Measurements from ENCODE around the gene IFNA2. TPM values are rescaled to one million over a fixed set of nuclear protein-coding genes. Genes with fewer than 3 reads are reported as not detected.

IFNA2 gene
- total RNA-seq (2022; extraction: Qiagen RNA extraction), result not detected in 5 replicates

GRCh38 chr9:21385131-21385670 is at the start of gene IFNA2:
IFNA2 (minus strand) TSS chr9:21385398; CDS start chr9:21385329, 69 bp downstream.

GRCh38 chr9:21408817-21409216 is 23.6 kb upstream of the IFNA2 start, which contains the start of gene IFNA8:
IFNA8 (plus strand) TSS chr9:21409117; CDS start chr9:21409177, 60 bp downstream.

GRCh38 chr9:21367957-21368356 is 17.2 kb downstream of the IFNA2 start, which contains the start of gene IFNA13:
IFNA13 (minus strand) TSS chr9:21368057; CDS start chr9:21368010, 47 bp downstream.

GRCh38 chr9:21350787-21351186 is 34.4 kb downstream of the IFNA2 start, which contains the start of gene IFNA6:
IFNA6 (minus strand) TSS chr9:21350887; CDS start chr9:21350887, 0 bp downstream.

GRCh38 chr9:21334701-21335632 is 50.2 kb downstream of the IFNA2 start, which contains the start of gene KLHL9:
KLHL9 (minus strand) TSS chr9:21335404; CDS start chr9:21334859, 545 bp downstream.

Other genes with a start within 250 kb of the IFNA2 start
- not detected in 5 replicates for gene IFNW1, start 243.6 kb downstream of the IFNA2 start, total RNA-seq (2022; extraction: Qiagen RNA extraction)
- gene IFNA21, start 218.7 kb downstream of the IFNA2 start, total RNA-seq (2022; extraction: Qiagen RNA extraction), result not detected in 5 replicates
- not detected in 5 replicates for gene IFNA4, start 197.8 kb downstream of the IFNA2 start, total RNA-seq (2022; extraction: Qiagen RNA extraction)
- not detected in 5 replicates for gene IFNA7, start 183.2 kb downstream of the IFNA2 start, total RNA-seq (2022; extraction: Qiagen RNA extraction)
- gene IFNA10, start 178.3 kb downstream of the IFNA2 start, total RNA-seq (2022; extraction: Qiagen RNA extraction), result not detected in 5 replicates
- gene IFNA16, start 168.1 kb downstream of the IFNA2 start, total RNA-seq (2022; extraction: Qiagen RNA extraction), result not detected in 5 replicates
- not detected in 5 replicates for gene IFNA17, start 157.2 kb downstream of the IFNA2 start, total RNA-seq (2022; extraction: Qiagen RNA extraction)
- gene IFNA14, start 145.4 kb downstream of the IFNA2 start, total RNA-seq (2022; extraction: Qiagen RNA extraction), result not detected in 5 replicates
- not detected in 5 replicates for gene IFNA5, start 80.1 kb downstream of the IFNA2 start, total RNA-seq (2022; extraction: Qiagen RNA extraction)
- 15.3 to 20.3 TPM (median 18.6 TPM) in 5 replicates for gene KLHL9, start 50.0 kb downstream of the IFNA2 start, total RNA-seq (2022; extraction: Qiagen RNA extraction)
- not detected in 5 replicates for gene IFNA6, start 34.5 kb downstream of the IFNA2 start, total RNA-seq (2022; extraction: Qiagen RNA extraction)
- gene IFNA13, start 17.3 kb downstream of the IFNA2 start, total RNA-seq (2022; extraction: Qiagen RNA extraction), result not detected in 5 replicates
- not detected in 5 replicates for gene IFNA8, start 23.7 kb upstream of the IFNA2 start, total RNA-seq (2022; extraction: Qiagen RNA extraction)
- gene IFNA1, start 55.0 kb upstream of the IFNA2 start, total RNA-seq (2022; extraction: Qiagen RNA extraction), result not detected in 5 replicates
- gene IFNE, start 96.9 kb upstream of the IFNA2 start, total RNA-seq (2022; extraction: Qiagen RNA extraction), result 0.41 to 1.1 TPM (median 0.72 TPM) in 5 replicates